ENCODE data around the gene RTN4IP1. TPM values are rescaled to one million over a fixed set of nuclear protein-coding genes. Genes with fewer than 3 reads are reported as not detected.
"Not testable (repeated sequence)": the region's sequence is repeated elsewhere in the genome, so short reads cannot be mapped to it uniquely, and the experiment has no call there.

RTN4IP1 gene
- total RNA-seq, 4 donors from 2014 or later, result 2.0 to 5.9 (median 5.8) TPM; not detected in 1

DNA sequence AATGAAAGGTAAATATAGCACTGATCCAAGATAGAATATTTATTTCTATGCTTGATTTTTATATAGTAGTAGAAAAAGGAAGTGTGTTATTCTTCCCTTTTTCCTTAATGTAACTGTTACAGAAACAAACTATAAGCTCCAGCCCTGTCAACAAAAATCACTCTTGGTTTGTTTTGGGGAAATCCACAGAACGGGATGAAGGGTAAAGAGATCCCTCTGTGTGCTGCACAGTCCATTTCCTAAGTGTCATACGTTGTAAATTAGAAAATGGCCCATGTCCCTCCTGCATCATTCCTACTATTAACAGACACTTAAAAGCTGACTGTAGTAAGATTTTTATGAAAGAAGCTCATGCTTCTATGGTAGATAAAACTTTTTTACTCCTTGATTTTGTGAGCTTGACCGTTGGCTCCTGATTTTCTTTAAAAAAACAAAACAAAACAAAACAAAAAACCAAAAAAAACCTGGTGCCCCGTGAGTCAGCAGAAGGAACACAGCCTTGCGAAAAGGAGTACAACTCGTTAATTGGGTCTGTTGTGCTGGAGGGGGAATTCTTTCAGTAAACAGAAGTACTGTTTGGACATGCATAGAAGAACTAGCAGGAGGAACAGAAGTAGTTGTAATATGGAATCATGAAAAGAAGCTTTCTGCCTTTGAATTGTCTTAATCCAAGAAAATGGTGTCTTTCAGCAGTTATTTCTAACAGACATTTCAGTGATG lies 67.5 kb downstream of the RTN4IP1 start:
- H3K4me1 ChIP-seq, result no peaks in the 10 kb centered on the region
- no peak overlapping the region for H3K27ac ChIP-seq
- intact Hi-C loops (cut with DNase I; ENCODE audit: low total_unique reads), result loop anchor here (10.0 kb wide), 2 partner anchors 117 to 227 kb away; no protein-coding TSS in a partner anchor

DNA sequence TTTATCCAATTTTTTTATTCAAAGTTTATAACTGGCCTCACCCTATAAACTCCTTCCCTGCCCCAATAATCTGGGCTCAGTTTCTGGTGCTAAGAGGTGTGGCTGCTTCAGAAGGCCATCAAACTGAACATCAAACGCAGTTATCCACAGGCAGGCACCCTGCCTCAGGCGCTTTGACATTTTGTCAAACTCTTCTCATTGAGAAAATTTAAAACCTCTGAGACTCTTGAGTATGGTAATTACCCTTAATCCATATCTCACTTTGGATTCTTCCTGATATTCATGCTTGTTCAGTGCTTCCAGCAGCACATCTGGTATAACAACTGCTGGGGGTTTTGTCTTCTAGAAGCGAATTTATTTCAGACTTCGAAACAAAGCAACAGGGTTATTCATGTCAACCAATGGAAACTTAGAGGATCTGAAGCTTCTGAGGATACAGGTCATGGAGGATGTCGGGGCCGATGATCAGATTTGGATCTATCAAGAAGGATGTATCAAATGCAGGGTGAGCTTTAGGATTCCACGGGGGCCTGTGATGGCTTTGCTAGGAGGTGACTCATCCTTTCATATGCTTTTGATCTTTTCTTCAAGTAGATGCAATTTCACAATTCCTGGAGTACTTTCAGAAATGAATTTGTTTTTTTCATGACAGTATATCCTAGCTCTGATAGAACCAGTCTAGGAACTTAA lies 68.2 kb downstream of the RTN4IP1 start:
- Histone ChIP-seq H3K27ac (no peak overlapping the region), H3K9me3 (no peaks in the 10 kb centered on the region), H3K27me3 (no peaks in the 10 kb centered on the region), H3K4me3 (no peak overlapping the region), H3K36me3 (no peaks in the 10 kb centered on the region), H3K4me1 (no peaks in the 10 kb centered on the region)
- no peak for DNase-seq
- intact Hi-C loops (cut with DNase I; ENCODE audit: low total_unique reads), result loop anchor here (10.0 kb wide), 2 partner anchors 116 to 226 kb away; no protein-coding TSS in a partner anchor
- TF ChIP-seq POLR2A (IDR thresholded peaks at IDR 0.05), result no peak
- TF ChIP-seq, protein P1, sequence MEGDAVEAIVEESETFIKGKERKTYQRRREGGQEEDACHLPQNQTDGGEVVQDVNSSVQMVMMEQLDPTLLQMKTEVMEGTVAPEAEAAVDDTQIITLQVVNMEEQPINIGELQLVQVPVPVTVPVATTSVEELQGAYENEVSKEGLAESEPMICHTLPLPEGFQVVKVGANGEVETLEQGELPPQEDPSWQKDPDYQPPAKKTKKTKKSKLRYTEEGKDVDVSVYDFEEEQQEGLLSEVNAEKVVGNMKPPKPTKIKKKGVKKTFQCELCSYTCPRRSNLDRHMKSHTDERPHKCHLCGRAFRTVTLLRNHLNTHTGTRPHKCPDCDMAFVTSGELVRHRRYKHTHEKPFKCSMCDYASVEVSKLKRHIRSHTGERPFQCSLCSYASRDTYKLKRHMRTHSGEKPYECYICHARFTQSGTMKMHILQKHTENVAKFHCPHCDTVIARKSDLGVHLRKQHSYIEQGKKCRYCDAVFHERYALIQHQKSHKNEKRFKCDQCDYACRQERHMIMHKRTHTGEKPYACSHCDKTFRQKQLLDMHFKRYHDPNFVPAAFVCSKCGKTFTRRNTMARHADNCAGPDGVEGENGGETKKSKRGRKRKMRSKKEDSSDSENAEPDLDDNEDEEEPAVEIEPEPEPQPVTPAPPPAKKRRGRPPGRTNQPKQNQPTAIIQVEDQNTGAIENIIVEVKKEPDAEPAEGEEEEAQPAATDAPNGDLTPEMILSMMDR (IDR thresholded peaks at IDR 0.05), result no peak

More for the DNA sequence above, 67.5 kb downstream of the RTN4IP1 start:
- no peaks in the 10 kb centered on the region for H3K36me3 ChIP-seq
- H3K4me3 ChIP-seq, result no peak overlapping the region
- no peaks in the 10 kb centered on the region for H3K9me3 ChIP-seq
- H3K27me3 ChIP-seq, result no peaks in the 10 kb centered on the region
- DNase-seq, result no peak
- TF ChIP-seq POLR2A (IDR thresholded peaks at IDR 0.05), result no peak

DNA sequence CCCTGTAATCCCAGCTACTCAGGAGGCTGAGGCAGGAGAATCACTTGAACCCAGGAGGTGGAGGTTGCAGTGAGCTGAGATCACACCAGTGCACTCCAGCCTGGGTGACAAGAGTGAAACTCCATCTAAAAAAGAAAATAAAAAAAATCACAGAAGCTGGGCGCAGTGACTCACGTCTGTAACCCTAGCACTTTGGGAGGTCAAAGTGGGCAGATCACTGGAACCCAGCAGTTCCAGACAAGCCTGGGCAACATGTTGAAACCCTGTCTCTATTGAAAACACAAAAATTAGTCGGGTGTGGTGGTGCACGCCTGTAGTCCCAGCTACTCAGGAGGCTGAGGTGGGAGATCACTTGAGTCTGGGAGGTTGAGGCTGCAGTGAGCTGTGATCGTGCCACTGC lies 69.6 kb downstream of the RTN4IP1 start:
- not testable (repeated sequence) for H3K27me3 ChIP-seq, DNase-seq, H3K36me3 ChIP-seq, H3K27ac ChIP-seq, H3K9me3 ChIP-seq, H3K4me3 ChIP-seq, H3K4me1 ChIP-seq
- intact Hi-C loops (cut with DNase I; ENCODE audit: low total_unique reads), result loop anchor here (10.0 kb wide), 2 partner anchors 115 to 225 kb away; no protein-coding TSS in a partner anchor

DNA sequence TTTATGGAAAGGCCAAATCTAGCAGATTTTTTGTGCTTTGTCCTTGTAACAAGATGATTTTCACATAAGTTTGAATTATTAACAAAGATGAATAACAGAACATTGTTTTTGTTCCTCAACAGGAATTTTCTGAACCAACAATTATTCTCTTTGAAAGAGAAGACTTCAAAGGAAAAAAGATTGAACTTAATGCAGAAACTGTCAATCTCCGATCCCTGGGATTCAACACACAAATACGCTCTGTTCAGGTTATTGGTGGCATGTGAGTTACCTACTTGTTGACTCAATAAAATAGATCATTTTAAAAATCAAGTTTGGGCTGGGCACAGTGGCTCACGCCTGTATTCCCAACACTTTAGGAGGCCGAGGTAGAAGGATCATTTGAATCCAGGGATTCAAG lies 70.9 kb downstream of the RTN4IP1 start:
- H3K4me1 ChIP-seq, result no peaks in the 10 kb centered on the region
- H3K4me3 ChIP-seq, result no peak overlapping the region
- intact Hi-C loops (cut with DNase I; ENCODE audit: low total_unique reads), result no loop called here
- H3K36me3 ChIP-seq, result no peaks in the 10 kb centered on the region
- H3K9me3 ChIP-seq, result no peaks in the 10 kb centered on the region
- no peak overlapping the region for H3K27ac ChIP-seq
- H3K27me3 ChIP-seq, result no peaks in the 10 kb centered on the region
- TF ChIP-seq, protein P1 (IDR thresholded peaks at IDR 0.05), result no peak
- TF ChIP-seq POLR2A (IDR thresholded peaks at IDR 0.05), result no peak
- no peak for DNase-seq

DNA sequence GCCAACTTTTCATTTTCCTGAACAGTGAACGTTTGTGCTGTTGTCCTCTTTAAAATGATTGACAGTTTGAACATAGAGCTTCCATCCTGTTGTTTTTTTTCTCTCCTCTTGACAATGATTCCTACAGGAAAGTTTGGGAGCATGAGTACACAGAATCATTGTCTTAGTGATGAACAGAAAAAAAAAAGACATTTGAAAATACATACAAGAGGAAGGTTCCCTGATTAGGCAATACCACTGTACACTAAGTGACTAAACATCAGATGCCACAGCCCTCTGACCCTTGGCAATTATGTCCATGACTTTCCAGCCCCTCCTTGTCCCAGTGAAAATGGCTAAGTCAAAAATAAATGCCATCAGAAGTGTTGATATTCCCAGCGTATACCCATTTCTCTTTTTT lies 71.5 kb downstream of the RTN4IP1 start:
- H3K36me3 ChIP-seq, result no peaks in the 10 kb centered on the region
- H3K27me3 ChIP-seq, result no peaks in the 10 kb centered on the region
- no peak overlapping the region for H3K4me3 ChIP-seq
- no peak overlapping the region for H3K27ac ChIP-seq
- H3K9me3 ChIP-seq, result no peaks in the 10 kb centered on the region
- TF ChIP-seq, protein P1 (IDR thresholded peaks at IDR 0.05), result no peak
- no peak for TF ChIP-seq POLR2A (IDR thresholded peaks at IDR 0.05)
- H3K4me1 ChIP-seq, result no peaks in the 10 kb centered on the region
- no peak for DNase-seq
- intact Hi-C loops (cut with DNase I; ENCODE audit: low total_unique reads), result no loop called here

DNA sequence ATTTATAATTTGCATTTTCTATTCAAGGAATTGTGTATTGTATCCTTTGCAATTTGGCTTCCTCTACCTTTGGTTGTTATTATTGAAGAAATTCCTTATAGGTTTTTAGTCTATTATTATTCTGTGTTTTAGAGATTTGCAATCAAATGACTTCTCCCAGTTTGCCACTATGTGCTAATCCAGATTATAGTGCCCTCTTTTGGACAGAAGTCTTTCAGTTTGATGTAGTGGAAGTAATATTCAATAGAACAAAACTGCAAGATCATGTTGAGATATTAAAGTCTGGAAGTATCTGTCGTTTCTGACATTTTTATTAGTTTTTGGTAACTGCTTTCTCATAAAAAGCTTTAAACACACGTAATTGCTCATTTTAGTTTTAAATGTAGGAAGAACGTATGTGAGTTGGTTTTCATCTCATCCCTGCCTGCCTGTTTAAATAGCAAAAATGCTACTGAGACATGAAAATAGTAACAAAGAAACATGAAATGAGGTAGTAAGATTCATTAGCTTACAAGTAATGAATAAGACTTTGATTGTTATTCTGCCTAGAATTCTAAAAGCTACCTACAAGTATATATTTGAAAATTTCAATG lies 72.8 kb downstream of the RTN4IP1 start:
- TF ChIP-seq POLR2A (IDR thresholded peaks at IDR 0.05), result no peak
- TF ChIP-seq, protein P1 (IDR thresholded peaks at IDR 0.05), result peak in 3 of 4 experiments; percentile 10 to 20 (median 20)

More for the DNA sequence above, 72.8 kb downstream of the RTN4IP1 start:
- Histone ChIP-seq H3K4me3 (no peak overlapping the region), H3K36me3 (no peaks in the 10 kb centered on the region), H3K9me3 (no peaks in the 10 kb centered on the region), H3K27me3 (no peaks in the 10 kb centered on the region), H3K4me1 (no peaks in the 10 kb centered on the region), H3K27ac (no peak overlapping the region)
- intact Hi-C loops (cut with DNase I; ENCODE audit: low total_unique reads), result no loop called here
- no peak for DNase-seq
